Stimulated activated CD8-positive, alpha-beta memory T cell treated with anti-CD3 and anti-CD28 coated beads, Interleukin-15, amount 100 ng/mL, for 24 hours (primary cell): ENCODE results near the gene UGT1A8.

Experiments used
- DNase-seq: peaks from one replicate; pipeline ENCODE4 v3.0.0-alpha.2; 2020; ENCODE audit warnings: low read depth

Gene UGT1A8

GRCh38 chr2:233819884-233820773 is 202.7 kb downstream of the UGT1A8 start:
- DNase-seq = no peak

DNA sequence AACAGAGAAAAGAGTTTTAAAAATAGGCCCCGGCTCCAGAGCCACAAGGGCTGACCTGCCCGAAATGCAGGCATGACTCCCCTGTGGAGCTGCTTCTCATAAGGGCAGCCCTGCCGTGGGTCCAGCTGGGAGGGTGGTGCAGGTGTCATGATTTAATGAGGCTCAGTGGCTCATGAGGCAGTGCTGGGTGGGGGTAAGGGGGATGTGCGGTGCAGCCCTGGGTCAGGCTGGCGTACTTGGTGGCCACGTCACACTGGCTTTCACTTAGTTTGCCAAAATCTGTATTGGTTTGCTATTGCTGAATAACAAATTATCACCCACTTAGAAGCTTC is 203.3 kb downstream of the UGT1A8 start:
- DNase-seq = no peak

DNA sequence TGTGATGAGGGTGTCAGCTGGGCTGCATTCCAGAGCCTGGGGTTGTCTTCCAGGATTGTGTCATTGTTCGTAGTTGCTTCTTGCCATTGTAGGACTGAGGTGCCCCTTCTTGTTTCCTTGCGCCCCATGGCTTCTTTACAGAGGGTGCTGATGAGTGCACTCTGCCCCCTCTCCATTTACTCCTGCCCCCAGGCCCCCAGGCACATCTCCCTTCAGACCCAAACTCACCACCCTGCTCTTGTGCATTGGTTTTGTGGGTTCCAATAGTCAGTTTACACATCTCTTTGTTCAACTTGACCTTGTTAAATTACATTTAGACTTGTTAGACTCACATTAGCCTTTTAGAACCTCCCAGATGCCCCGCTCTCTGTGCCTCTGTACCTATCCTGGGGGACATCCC is 203.8 kb downstream of the UGT1A8 start:
- DNase-seq = no peak

- no peak for DNase-seq
Measured at GRCh38 chr2:233821709-233822100, 204.3 kb downstream of the UGT1A8 start.

GRCh38 chr2:233822101-233822771 is 204.8 kb downstream of the UGT1A8 start:
- DNase-seq = no peak
